Peyer's patch (tissue), 4 donors: ENCODE results near the gene EPAS1. TPM values are rescaled to one million over a fixed set of nuclear protein-coding genes. Genes with fewer than 3 reads are reported as not detected.

Experiments used
- DNase-seq, 3 donors: peaks; one replicate each; pipeline ENCODE4 v3.0.0-alpha.2; 2017 to 2019
- H3K27ac ChIP-seq, 4 donors: fragments of 200-600 bp; sonication (generic); one replicate each; pipeline ENCODE4 v1.5.1; 2016 to 2019
- H3K27me3 ChIP-seq, 2 donors: fragments of 200-600 bp; sonication (generic); one replicate each; pipeline ENCODE4 v1.5.1; 2019
- H3K36me3 ChIP-seq, 3 donors: fragments of 200-600 bp; sonication (generic); one replicate each; pipeline ENCODE4 v1.5.1; 2016 to 2019
- H3K4me1 ChIP-seq, 4 donors: fragments of 200-600 bp; sonication (generic); one replicate each; pipeline ENCODE4 v1.5.1; 2016 to 2019
- H3K4me3 ChIP-seq, 4 donors: fragments of 200-600 bp; sonication (generic); 1 replicate in 3 of 4; 2 replicates in 1 of 4; pipeline ENCODE4 v1.5.1; 2016 to 2019; ENCODE audit warnings: mild to moderate bottlenecking in 1 of 4
- H3K9me3 ChIP-seq, 4 donors: fragments of 200-600 bp; sonication (generic); one replicate each; pipeline ENCODE4 v1.5.1; 2016 to 2019; ENCODE audit warnings: mild to moderate bottlenecking in 1 of 4
- POLR2A ChIP-seq, 2 donors: fragments of 450-650 bp; IDR thresholded peaks; one replicate each; pipeline ENCODE4 v1.5.1; 2017; ENCODE audit warnings: antibody characterized with exemption in 2 of 2, mild to moderate bottlenecking in 2 of 2, moderate library complexity in 2 of 2
- total RNA-seq, 4 donors: library from RNA; depleted of rRNA; stranded (reverse); fragments of >200 nt; gene quantifications; one replicate each; pipeline ENCODE4 v1.1.0, GENCODE V29; 2016
- TF ChIP-seq, protein P1 (sequence below), 6 experiments: fragments of 450-650 bp in 4 of 6; fragments of 200-600 bp in 2 of 6; sonication (generic) in 1 of 6; IDR thresholded peaks; one replicate each; pipeline ENCODE4 v1.5.1; 2017 to 2019; ENCODE audit warnings: antibody characterized with exemption in 6 of 6, mild to moderate bottlenecking in 3 of 6, moderate library complexity in 1 of 6

Gene EPAS1
- total RNA-seq, 4 donors from 2014 or later, result 114 to 240 (median 196) TPM

DNA sequence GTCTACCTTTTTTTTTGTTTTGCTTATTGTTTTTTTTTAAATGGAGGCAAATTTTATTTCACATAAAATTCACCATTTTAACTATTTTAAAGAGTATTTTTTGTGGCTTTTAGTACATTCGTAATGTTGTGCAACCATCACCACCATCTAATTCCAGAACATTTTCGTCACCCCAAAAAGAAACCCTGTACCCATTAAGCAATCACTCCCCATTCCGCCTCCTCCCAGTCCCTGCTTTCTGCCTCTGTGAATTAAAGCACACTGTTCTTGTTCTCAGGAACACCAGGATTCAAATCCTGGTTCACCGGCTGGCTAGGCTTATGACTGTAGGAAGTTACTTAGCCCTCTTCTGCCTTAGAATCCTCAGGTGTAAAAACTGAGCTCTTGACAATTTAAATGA lies 36.9 kb upstream of the EPAS1 start:
- H3K4me3 ChIP-seq, result no peak overlapping the region
- H3K36me3 ChIP-seq, result no peaks in the 10 kb centered on the region
- TF ChIP-seq, protein P1, sequence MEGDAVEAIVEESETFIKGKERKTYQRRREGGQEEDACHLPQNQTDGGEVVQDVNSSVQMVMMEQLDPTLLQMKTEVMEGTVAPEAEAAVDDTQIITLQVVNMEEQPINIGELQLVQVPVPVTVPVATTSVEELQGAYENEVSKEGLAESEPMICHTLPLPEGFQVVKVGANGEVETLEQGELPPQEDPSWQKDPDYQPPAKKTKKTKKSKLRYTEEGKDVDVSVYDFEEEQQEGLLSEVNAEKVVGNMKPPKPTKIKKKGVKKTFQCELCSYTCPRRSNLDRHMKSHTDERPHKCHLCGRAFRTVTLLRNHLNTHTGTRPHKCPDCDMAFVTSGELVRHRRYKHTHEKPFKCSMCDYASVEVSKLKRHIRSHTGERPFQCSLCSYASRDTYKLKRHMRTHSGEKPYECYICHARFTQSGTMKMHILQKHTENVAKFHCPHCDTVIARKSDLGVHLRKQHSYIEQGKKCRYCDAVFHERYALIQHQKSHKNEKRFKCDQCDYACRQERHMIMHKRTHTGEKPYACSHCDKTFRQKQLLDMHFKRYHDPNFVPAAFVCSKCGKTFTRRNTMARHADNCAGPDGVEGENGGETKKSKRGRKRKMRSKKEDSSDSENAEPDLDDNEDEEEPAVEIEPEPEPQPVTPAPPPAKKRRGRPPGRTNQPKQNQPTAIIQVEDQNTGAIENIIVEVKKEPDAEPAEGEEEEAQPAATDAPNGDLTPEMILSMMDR (IDR thresholded peaks at IDR 0.05), result no peak
- no peak for TF ChIP-seq POLR2A (IDR thresholded peaks at IDR 0.05)
- peaks cover 0 to 10% (median 0%) of the 10 kb centered on the region in 4 donors for H3K4me1 ChIP-seq
- no peak for DNase-seq
- H3K27ac ChIP-seq, result peak overlapping the region in 1 of 4 donors; percentile 38
- H3K27me3 ChIP-seq, result no peaks in the 10 kb centered on the region
- no peaks in the 10 kb centered on the region for H3K9me3 ChIP-seq

DNA sequence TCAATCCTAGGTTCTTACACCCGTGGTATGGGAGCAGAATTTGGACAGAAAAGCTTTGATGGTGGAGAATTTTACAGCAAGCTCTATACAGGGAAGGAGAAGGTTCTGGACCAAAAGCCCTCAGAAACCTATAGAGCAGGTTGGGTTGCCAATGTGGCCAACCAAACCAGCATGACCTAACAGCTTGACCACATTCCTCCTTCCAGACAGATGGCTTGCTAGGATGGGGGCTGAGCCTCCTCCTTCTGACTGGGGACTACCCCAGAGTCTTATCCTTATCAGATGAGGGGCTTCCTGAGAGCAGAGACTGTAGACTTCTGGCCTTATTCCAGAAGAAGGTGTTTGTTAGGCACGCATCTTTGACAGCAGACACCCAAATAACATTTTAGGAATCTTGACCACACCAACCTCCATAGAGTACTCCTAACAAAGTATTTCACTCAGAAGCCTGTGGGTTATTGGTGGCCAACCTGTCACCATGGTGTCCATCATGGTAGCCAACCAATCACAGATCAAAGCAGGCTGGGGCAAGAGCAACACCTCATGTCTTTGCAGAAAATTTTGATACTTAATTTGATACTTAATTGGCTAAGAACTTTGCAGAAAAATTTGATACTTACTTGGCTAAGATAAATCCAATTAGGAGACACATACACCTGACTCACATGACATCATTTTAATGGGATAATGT lies 34.8 kb upstream of the EPAS1 start:
- TF ChIP-seq POLR2A (IDR thresholded peaks at IDR 0.05), result no peak
- TF ChIP-seq, protein P1 (IDR thresholded peaks at IDR 0.05), result no peak
- Histone ChIP-seq H3K27ac (no peak overlapping the region), H3K4me1 (peaks cover 0 to 10% (median 0%) of the 10 kb centered on the region in 4 donors), H3K27me3 (no peaks in the 10 kb centered on the region), H3K36me3 (no peaks in the 10 kb centered on the region), H3K9me3 (no peaks in the 10 kb centered on the region), H3K4me3 (no peak overlapping the region)
- DNase-seq, result no peak

DNA sequence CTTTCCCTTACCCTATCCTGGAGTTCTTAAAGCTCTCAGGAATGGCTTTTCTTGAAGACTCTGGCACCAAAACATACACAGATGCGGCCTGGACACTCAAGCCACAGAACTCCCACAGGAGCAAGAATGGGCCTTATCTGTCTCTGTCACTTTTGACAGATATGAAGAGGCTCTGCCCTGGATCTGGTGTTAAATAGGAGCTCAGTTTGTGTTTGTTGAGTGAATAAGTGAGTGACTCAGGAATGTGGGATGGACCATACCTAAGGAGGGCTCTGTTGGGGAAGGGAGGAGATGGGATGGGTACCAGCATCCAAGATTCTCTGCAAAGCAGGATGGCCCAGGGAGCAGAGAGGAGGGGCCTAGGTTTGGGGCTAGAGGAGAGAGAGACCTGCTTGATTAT lies 33.9 kb upstream of the EPAS1 start:
- H3K9me3 ChIP-seq, result no peaks in the 10 kb centered on the region
- no peak overlapping the region for H3K27ac ChIP-seq
- H3K27me3 ChIP-seq, result no peaks in the 10 kb centered on the region
- H3K4me1 ChIP-seq, result peaks cover 0 to 10% (median 0%) of the 10 kb centered on the region in 4 donors
- no peaks in the 10 kb centered on the region for H3K36me3 ChIP-seq
- H3K4me3 ChIP-seq, result no peak overlapping the region
- no peak for DNase-seq
- TF ChIP-seq, protein P1 (IDR thresholded peaks at IDR 0.05), result no peak
- TF ChIP-seq POLR2A (IDR thresholded peaks at IDR 0.05), result no peak

DNA sequence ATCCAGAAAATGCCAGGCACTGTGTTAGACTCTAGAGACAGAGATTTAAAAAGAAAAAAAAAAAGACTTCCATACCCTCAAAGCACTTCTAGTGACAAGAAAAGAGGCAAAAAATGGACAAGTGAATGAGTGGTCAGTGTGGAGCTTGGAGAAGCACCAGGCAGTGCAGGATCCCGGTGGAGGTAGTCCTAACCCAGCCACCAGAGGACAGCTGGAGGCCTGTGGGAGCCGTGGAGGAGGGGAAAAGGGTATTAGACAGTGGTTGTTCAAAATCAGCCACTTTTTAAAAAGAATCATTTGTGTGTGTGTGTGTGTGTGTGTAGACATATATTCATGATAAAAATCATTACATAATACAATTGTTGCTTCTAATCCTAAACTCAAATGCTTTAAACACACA lies 32.8 kb upstream of the EPAS1 start:
- TF ChIP-seq, protein P1 (IDR thresholded peaks at IDR 0.05), result no peak
- no peak for TF ChIP-seq POLR2A (IDR thresholded peaks at IDR 0.05)
- Histone ChIP-seq H3K4me3 (no peak overlapping the region), H3K27me3 (no peaks in the 10 kb centered on the region), H3K36me3 (no peaks in the 10 kb centered on the region), H3K4me1 (peaks cover 0 to 8% (median 0%) of the 10 kb centered on the region in 4 donors), H3K9me3 (no peaks in the 10 kb centered on the region), H3K27ac (no peak overlapping the region)
- DNase-seq, result no peak

DNA sequence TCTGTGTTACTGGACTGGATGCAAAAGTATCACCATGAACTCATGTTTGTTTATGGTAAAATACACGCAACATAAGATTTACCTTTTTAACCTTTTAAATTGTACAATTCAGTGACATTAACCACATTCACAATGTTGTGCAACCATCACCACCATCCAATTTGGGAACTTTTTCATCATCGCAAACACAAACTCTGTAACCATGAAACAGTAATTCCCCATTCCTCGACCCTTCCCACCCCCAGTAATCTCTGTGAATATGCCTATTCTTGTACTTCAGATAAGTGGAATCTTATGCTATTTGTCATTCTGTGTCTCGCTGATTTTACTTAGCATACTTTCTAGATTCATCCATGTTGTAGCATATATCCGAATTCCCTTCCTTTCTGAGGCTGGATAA lies 31.1 kb upstream of the EPAS1 start:
- Histone ChIP-seq H3K4me1 (no peaks in the 10 kb centered on the region), H3K27me3 (no peaks in the 10 kb centered on the region), H3K9me3 (no peaks in the 10 kb centered on the region), H3K4me3 (no peak overlapping the region), H3K27ac (no peak overlapping the region), H3K36me3 (no peaks in the 10 kb centered on the region)
- TF ChIP-seq, protein P1 (IDR thresholded peaks at IDR 0.05), result no peak
- no peak for TF ChIP-seq POLR2A (IDR thresholded peaks at IDR 0.05)
- DNase-seq, result no peak
